ENCODE measurements around the gene SLC35G1.
A peak's percentile ranks its signal among the peaks of the same experiment; 100 is the strongest.

SLC35G1 gene, protein sequence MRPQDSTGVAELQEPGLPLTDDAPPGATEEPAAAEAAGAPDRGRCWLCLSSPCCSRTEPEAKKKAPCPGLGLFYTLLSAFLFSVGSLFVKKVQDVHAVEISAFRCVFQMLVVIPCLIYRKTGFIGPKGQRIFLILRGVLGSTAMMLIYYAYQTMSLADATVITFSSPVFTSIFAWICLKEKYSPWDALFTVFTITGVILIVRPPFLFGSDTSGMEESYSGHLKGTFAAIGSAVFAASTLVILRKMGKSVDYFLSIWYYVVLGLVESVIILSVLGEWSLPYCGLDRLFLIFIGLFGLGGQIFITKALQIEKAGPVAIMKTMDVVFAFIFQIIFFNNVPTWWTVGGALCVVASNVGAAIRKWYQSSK

GRCh38 chr10:93893646-93894515, at the start of gene SLC35G1:
Gene SLC35G1 (plus strand): TSS chr10:93893978. CDS start chr10:93894034, 56 bp downstream.
- H3K36me3 ChIP-seq (ENCODE audit: insufficient read depth, low read length) = peaks cover 4% of the 10 kb centered on the region; the same call in 1 of the 2 replicates
- no peaks in the 10 kb centered on the region for H3K27me3 ChIP-seq (ENCODE audit: insufficient read depth, low read length)
- H2AFZ ChIP-seq (ENCODE audit: low read length, unreplicated experiment) = peak within 1 kb of the TSS; percentile 100
- H3K27ac ChIP-seq (ENCODE audit: low read depth, low read length) = no peak within 1 kb of the TSS
- H3K4me1 ChIP-seq (ENCODE audit: control insufficient read depth, insufficient read depth, low read length, unreplicated experiment) = peaks cover 11% of the 10 kb centered on the region
- peaks cover 18% of the 10 kb centered on the region for H3K79me2 ChIP-seq (ENCODE audit: control insufficient read depth, insufficient read depth, low read length, unreplicated experiment)
- peak within 1 kb of the TSS; percentile 90 for H3K4me3 ChIP-seq (ENCODE audit: low read depth, low read length)

DNA sequence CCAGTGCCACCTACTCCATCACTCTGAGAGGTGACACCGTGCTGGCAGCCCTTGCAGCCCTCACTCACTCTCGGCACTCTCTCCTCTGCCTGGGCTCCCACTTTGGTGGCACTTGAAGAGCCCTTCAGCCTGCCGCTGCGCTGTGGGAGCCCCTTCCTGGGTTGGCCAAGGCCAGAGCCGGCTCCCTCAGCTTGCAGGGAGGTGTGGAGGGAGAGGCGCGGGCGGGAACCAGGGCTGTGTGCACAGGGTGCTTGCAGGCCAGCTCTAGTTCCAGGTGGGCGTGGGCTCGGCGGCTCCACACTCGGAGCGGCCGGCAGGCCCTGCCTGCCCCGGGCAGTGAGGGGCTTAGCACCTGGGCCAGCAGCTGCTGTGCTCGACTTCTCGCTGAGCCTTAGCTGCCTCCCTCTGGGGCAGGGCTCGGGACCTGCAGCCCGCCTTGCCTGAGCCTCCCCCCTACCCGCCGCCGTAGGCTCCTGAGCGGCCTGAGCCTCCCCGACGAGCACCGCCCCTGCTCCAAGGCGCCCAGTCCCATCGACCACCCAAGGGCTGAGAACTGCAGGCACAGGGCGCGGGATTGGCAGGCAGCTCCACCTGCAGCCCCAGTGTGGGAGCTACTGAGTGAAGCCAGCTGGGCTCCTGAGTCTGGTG, 48.7 kb upstream of the SLC35G1 start:
- no peaks in the 10 kb centered on the region for H3K4me1 ChIP-seq (ENCODE audit: control insufficient read depth, insufficient read depth, low read length, unreplicated experiment)
- no peaks in the 10 kb centered on the region for H3K36me3 ChIP-seq (ENCODE audit: insufficient read depth, low read length)
- H3K4me3 ChIP-seq (ENCODE audit: low read depth, low read length) = no peak overlapping the region
- no peak overlapping the region for H2AFZ ChIP-seq (ENCODE audit: low read length, unreplicated experiment)
- peaks cover 24% of the 10 kb centered on the region for H3K27me3 ChIP-seq (ENCODE audit: insufficient read depth, low read length)
- H3K79me2 ChIP-seq (ENCODE audit: control insufficient read depth, insufficient read depth, low read length, unreplicated experiment) = no peaks in the 10 kb centered on the region
- H3K27ac ChIP-seq (ENCODE audit: low read depth, low read length) = no peak overlapping the region

- Histone ChIP-seq H3K27me3 (ENCODE audit: insufficient read depth, low read length) (peaks cover 15% of the 10 kb centered on the region), H3K4me3 (ENCODE audit: low read depth, low read length) (no peak overlapping the region), H3K27ac (ENCODE audit: low read depth, low read length) (no peak overlapping the region)
These were observed 44.2 kb upstream of the SLC35G1 start for GRCh38 chr10:93849593-93849992.

DNA sequence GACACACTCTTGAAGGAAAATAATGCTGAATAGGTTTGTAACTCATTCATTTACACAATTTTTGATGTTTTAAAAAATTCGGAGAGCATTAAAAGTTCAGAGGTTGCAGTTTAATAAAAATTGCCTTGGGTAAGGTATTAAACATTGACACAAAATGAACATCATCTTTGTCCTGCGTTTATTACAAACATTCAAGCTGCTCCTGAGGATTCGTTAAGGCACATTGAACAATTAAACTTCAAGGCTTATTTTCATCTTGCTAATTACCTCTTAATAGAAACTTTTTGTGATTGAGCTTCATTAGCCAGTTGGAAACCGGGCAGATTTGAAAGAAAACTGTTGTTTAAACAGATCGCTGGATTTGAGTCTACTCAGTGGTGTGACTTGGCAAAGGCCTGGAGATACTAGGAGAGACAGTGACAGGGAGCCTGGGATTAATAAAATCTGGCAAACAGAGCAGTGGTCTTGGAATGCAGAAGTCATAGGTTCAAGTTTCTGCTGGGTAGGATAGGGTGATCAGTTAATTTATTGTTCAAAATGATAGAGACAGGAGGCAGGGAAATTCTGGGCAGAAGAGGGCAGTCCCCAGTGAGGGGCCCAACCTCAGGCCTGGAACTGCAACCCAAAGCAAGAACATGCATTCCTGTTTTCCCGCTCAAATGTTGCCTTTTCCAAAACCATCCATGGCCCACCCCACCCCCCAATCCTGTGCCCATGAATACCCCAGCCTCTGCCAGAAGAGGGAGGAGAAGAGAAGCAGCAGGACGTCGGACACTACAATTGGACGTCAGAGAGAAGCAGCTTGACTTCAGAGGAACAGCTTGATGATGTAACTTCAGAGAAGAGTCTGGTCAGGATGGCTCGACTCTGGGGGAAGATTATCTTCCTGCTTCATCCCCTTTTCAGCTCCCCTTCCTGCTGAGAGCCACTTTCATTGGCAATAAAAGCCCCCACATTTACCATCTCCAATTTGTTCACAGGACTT, 43.5 kb upstream of the SLC35G1 start:
- peaks cover 15% of the 10 kb centered on the region for H3K27me3 ChIP-seq (ENCODE audit: insufficient read depth, low read length)
- H2AFZ ChIP-seq (ENCODE audit: low read length, unreplicated experiment) = no peak overlapping the region
- H3K27ac ChIP-seq (ENCODE audit: low read depth, low read length) = no peak overlapping the region
- no peak overlapping the region for H3K4me3 ChIP-seq (ENCODE audit: low read depth, low read length)
- no peaks in the 10 kb centered on the region for H3K4me1 ChIP-seq (ENCODE audit: control insufficient read depth, insufficient read depth, low read length, unreplicated experiment)
- no peaks in the 10 kb centered on the region for H3K36me3 ChIP-seq (ENCODE audit: insufficient read depth, low read length)
- no peaks in the 10 kb centered on the region for H3K79me2 ChIP-seq (ENCODE audit: control insufficient read depth, insufficient read depth, low read length, unreplicated experiment)

More at GRCh38 chr10:93849593-93849992, 44.2 kb upstream of the SLC35G1 start:
- Histone ChIP-seq H2AFZ (ENCODE audit: low read length, unreplicated experiment) (no peak overlapping the region), H3K36me3 (ENCODE audit: insufficient read depth, low read length) (no peaks in the 10 kb centered on the region), H3K79me2 (ENCODE audit: control insufficient read depth, insufficient read depth, low read length, unreplicated experiment) (no peaks in the 10 kb centered on the region), H3K4me1 (ENCODE audit: control insufficient read depth, insufficient read depth, low read length, unreplicated experiment) (no peaks in the 10 kb centered on the region)

GRCh38 chr10:93851169-93851568, 42.6 kb upstream of the SLC35G1 start:
- H3K79me2 ChIP-seq (ENCODE audit: control insufficient read depth, insufficient read depth, low read length, unreplicated experiment) = no peaks in the 10 kb centered on the region
- H3K27me3 ChIP-seq (ENCODE audit: insufficient read depth, low read length) = peaks cover 15% of the 10 kb centered on the region
- no peak overlapping the region for H3K4me3 ChIP-seq (ENCODE audit: low read depth, low read length)
- H3K4me1 ChIP-seq (ENCODE audit: control insufficient read depth, insufficient read depth, low read length, unreplicated experiment) = no peaks in the 10 kb centered on the region
- no peak overlapping the region for H2AFZ ChIP-seq (ENCODE audit: low read length, unreplicated experiment)
- no peaks in the 10 kb centered on the region for H3K36me3 ChIP-seq (ENCODE audit: insufficient read depth, low read length)
- no peak overlapping the region for H3K27ac ChIP-seq (ENCODE audit: low read depth, low read length)

DNA sequence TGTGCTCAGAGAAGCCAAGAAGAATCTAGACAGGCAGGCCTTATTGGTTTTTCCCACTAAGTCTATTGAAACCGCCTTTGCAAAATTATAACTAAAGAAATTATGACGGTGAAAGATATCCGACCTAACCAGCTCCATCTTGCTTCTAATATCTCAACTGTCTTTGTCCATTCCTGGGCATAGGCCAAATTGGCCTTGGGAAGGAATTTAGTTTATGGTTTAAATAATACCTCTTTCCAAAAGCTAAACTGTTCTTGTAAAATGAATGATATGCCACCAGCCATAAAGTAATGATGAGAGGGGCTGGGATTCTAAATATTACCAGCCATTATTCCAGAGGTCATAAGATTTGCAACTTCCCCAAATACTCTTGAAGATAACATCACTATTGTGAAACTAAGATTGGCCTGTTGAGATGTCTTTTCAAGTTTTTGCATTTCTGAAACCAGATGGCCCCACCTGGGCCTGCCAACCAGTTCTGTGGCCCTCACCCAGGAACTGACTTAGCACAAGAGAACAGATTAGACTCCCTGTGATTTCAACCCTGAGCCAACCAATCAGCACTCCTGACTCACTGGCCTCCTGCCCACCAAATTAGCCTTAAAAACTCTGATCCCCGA, 41.2 kb upstream of the SLC35G1 start:
- Histone ChIP-seq H3K4me1 (ENCODE audit: control insufficient read depth, insufficient read depth, low read length, unreplicated experiment) (no peaks in the 10 kb centered on the region), H2AFZ (ENCODE audit: low read length, unreplicated experiment) (no peak overlapping the region), H3K27ac (ENCODE audit: low read depth, low read length) (no peak overlapping the region), H3K79me2 (ENCODE audit: control insufficient read depth, insufficient read depth, low read length, unreplicated experiment) (no peaks in the 10 kb centered on the region), H3K36me3 (ENCODE audit: insufficient read depth, low read length) (no peaks in the 10 kb centered on the region), H3K4me3 (ENCODE audit: low read depth, low read length) (no peak overlapping the region), H3K27me3 (ENCODE audit: insufficient read depth, low read length) (peaks cover 15% of the 10 kb centered on the region)

- H3K27me3 ChIP-seq (ENCODE audit: insufficient read depth, low read length) = peaks cover 7% of the 10 kb centered on the region
- no peak overlapping the region for H2AFZ ChIP-seq (ENCODE audit: low read length, unreplicated experiment)
- no peak overlapping the region for H3K27ac ChIP-seq (ENCODE audit: low read depth, low read length)
These were observed 38.8 kb upstream of the SLC35G1 start for GRCh38 chr10:93854975-93855374.

DNA sequence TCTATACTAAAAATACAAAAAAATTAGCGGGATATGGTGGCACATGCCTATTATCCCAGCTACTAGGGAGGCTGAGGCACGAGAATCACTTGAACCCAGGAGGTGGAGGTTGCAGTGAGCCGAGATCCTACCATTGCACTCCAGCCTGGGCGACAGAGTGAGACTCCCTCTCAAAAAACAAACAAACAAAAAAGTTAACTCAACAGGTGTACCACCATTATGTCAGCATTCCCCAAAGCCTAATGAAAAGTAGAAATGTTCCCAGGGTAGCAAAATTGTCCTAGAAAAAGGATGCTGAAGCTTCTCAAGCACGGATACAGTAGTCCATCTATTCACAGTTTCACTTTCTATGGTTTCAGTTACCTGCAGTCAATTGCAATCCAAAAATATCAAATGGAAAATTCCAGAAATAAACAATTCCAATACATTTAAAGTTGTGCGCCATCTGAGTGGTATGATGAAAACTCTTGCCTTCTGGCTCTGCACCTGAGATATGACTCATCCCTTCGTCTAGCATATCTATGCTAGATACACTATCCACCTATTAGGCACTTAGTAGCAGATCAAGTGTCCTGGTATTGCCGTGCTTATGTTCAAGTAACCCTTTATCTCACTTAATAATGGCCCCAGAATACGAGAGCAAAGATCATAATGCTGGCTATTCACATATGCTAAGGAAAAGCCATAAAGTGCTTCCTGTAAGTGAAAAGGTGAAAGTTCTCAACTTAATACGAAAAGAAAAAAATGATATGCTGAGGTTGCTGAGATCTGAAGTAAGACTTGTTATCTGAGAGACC, 37.2 kb upstream of the SLC35G1 start:
- H3K27me3 ChIP-seq (ENCODE audit: insufficient read depth, low read length) = no peaks in the 10 kb centered on the region; the same call in 1 of the 2 replicates
- H2AFZ ChIP-seq (ENCODE audit: low read length, unreplicated experiment) = no peak overlapping the region
- H3K27ac ChIP-seq (ENCODE audit: low read depth, low read length) = no peak overlapping the region
- no peaks in the 10 kb centered on the region for H3K36me3 ChIP-seq (ENCODE audit: insufficient read depth, low read length)
- no peaks in the 10 kb centered on the region for H3K79me2 ChIP-seq (ENCODE audit: control insufficient read depth, insufficient read depth, low read length, unreplicated experiment)
- H3K4me3 ChIP-seq (ENCODE audit: low read depth, low read length) = no peak overlapping the region
- no peaks in the 10 kb centered on the region for H3K4me1 ChIP-seq (ENCODE audit: control insufficient read depth, insufficient read depth, low read length, unreplicated experiment)

More at GRCh38 chr10:93854975-93855374, 38.8 kb upstream of the SLC35G1 start:
- Histone ChIP-seq H3K79me2 (ENCODE audit: control insufficient read depth, insufficient read depth, low read length, unreplicated experiment) (no peaks in the 10 kb centered on the region), H3K4me1 (ENCODE audit: control insufficient read depth, insufficient read depth, low read length, unreplicated experiment) (no peaks in the 10 kb centered on the region), H3K36me3 (ENCODE audit: insufficient read depth, low read length) (no peaks in the 10 kb centered on the region), H3K4me3 (ENCODE audit: low read depth, low read length) (no peak overlapping the region)

DNA sequence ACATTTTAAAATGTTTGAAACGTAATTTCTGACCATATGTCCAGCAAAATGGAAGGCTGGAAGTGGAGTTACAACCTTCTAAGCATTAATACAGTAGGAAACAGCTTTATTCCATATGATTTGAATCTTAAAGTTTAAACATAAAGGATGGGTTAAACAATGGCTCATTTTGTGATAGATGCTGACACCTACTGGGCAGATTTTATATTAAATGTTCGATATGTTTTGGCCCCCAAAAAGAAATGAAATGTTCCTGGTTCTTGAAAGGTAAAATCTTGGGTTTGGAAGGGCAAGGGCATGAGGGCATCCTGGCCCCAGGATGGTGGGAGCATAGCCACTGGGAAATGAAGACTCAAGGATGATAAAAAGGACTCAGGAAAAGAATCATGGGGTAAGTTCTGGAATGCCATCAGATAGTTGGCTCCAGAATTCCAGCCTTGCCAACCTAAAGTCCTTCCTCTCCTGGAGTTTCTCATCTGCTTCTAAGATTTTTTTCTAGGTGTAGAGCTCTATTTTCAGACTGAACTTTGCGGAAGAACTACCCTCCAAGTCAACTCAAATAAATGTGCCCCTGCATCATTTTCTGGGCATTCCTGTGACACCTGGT, 34.6 kb upstream of the SLC35G1 start:
- Histone ChIP-seq H3K4me1 (ENCODE audit: control insufficient read depth, insufficient read depth, low read length, unreplicated experiment) (no peaks in the 10 kb centered on the region), H3K27ac (ENCODE audit: low read depth, low read length) (no peak overlapping the region), H3K27me3 (ENCODE audit: insufficient read depth, low read length) (peaks cover under 1% of the 10 kb centered on the region; the same call in 1 of the 2 replicates), H2AFZ (ENCODE audit: low read length, unreplicated experiment) (no peak overlapping the region), H3K79me2 (ENCODE audit: control insufficient read depth, insufficient read depth, low read length, unreplicated experiment) (no peaks in the 10 kb centered on the region), H3K36me3 (ENCODE audit: insufficient read depth, low read length) (no peaks in the 10 kb centered on the region), H3K4me3 (ENCODE audit: low read depth, low read length) (no peak overlapping the region)
